NCI-H2029 (cell line): ENCODE data around the gene ETS2.

Experiments used
- DNase-seq: peaks from one replicate; lab custom pipeline; 2025; lab: John Stamatoyannopoulos, UW

The ETS2 gene

DNA sequence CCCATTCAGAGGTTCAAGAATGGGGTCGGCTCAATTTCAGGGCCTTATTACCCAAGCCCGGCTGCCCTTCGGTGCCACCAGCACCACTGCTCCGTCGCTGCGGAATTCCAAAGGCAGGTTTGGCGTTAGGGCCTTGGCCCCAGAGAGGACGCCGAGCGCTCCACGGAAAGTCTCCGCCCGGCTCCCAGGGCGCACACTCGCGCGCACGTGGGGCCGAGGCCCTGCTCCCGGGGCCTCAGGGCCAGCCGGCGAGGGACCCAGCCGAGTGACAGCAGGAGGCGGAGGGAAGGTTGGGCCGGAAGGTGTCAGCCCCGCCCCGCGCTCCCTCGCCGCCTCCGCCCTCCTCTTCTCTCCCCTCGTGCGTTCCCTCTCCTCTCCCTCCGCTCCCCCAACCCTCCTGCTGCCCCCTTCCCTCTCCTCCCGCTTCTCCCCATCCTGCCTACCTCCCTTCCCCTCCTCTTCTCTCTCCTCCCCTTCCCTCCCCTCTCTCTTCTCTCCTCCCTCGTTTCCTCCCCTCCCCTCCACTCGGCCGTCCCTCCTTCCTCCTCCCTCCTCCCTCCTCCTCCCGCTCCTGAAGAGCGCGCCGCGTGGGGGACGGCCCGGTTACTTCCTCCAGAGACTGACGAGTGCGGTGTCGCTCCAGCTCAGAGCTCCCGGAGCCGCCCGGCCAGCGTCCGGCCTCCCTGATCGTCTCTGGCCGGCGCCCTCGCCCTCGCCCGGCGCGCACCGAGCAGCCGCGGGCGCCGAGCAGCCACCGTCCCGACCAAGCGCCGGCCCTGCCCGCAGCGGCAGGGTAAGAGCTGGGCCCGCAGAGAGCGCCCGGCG is at the start of gene ETS2:
Gene ETS2, plus strand, starts transcription at position 602 of the 825 bp plus-strand sequence. CDS start 4,106 bp downstream, outside the sequence.
- peak; percentile 98 for DNase-seq

GRCh38 chr21:38756746-38757145 is 49.0 kb upstream of the ETS2 start:
- no peak for DNase-seq

GRCh38 chr21:38758501-38759214 is 47.1 kb upstream of the ETS2 start:
- no peak for DNase-seq

DNA sequence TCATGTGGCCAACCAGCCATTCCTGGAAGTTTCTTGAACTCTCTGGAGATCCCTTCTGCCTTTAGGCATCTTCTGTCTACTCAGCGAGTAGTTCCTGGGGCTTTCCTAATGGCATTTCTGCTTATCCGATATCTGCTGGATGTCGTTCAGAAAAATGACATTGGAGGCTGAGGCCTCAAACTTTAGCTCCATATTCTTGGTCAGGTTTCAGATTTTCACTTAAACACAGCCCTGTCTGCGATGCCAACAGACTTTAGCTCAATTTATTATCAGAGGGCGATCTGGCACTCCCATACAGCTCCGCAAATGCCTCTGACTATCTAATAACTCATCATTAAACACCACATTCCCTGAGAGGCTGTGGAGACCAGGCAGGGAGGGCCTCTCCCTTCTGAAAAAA is 46.3 kb upstream of the ETS2 start:
- no peak for DNase-seq

- DNase-seq: peak; percentile 40
These were observed 45.5 kb upstream of the ETS2 start for GRCh38 chr21:38760017-38760761.

DNA sequence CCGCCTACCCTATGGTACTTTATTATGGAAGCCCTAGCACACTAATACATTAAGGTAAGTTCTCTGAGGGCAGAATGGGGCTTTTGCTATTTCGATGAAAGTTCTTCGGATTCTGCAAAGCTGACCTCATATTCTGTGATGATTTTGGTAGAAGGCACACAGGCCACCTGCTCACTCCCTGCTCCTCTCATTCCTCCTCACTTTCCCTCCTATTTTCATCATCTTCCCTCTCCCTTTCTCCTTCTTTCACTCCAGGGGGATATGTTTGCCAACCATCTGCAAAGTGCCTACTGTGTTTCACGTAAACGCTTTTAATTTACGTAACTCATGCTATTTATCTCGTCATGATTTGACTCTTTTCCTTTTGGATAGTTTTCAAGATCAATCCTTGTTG is 45.0 kb upstream of the ETS2 start:
- DNase-seq: no peak

DNA sequence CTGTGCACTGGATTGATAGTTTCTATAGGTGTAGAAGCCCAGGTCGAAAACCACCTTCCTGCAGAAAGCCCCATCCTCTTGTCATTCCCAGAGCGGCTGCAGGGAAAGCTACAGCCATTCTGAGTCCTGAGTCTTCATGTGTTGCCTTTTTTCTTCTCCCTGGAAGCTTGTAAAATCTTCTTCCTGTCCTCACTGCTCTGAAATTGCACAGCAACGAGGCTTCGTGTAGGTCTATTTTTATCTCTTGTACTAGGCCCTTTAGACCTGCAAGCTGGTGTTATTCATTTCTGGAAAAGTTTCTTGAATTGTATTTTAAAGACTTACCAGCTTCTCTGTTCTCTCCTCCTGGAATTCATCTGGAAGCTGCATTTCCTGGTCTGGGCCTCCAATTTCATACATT is 44.2 kb upstream of the ETS2 start:
- DNase-seq: no peak

GRCh38 chr21:38765056-38765455 is 40.7 kb upstream of the ETS2 start:
- no peak for DNase-seq

- DNase-seq: peak; percentile 88
These were observed 38.6 kb upstream of the ETS2 start for GRCh38 chr21:38766987-38767722.

DNA sequence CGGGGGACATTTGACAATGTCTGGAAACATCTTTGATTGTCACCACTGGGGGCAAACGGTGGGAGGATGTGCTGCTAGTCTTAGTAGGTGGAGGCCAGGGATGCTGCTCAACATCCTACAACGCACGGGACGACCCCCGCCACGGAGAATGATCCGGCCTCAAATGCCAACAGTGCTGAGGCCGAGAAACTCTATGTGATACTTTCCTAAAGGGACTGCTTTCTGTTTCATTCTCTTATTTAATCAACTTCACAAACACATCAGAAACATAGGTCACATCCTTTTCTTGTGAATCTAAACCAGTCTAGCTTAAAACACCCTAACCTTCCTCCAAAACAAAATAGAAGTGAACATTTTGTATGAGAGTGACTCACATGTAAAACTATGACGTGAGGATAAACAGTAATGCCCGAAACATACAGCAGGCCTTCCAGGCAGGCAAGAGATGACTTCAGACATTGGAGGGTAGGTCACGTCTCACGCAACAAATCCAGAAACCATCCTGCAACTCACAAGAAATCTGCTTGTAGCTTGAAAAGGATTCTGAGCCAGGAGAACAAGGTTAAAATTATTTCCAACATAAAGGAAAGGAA is 37.2 kb upstream of the ETS2 start:
- no peak for DNase-seq

DNA sequence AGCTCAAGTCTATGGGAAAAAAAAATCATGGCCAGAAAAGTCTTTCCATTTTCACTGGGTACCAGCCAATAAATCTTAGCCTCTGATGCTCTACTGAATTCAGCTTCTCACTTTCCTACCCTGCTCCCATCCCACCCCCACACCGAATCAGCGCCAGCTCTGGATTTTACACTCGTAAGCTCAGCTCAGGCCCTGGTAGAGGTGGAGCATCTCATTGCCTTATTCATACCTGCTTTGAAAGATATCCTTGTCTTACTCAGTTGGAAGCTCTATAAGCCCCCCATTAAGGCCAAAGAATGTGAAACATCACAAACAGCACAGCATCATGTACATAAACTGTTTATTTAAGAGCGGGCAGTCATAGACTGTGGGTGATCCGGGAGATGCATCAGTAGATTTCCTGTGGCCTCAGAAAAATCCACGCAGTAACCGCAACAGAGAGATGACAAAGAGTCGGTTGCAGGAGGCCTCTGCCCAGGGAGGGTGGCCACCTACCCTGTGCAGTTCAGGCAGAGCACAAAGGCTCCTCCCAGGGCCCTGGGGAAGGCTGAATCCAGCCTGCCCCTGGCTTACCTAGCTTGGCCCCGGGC is 36.4 kb upstream of the ETS2 start:
- peak; percentile 13 for DNase-seq

GRCh38 chr21:38770660-38771059 is 35.1 kb upstream of the ETS2 start:
- DNase-seq: peak; percentile 89

GRCh38 chr21:38771536-38771935 is 34.2 kb upstream of the ETS2 start:
- DNase-seq: no peak

DNA sequence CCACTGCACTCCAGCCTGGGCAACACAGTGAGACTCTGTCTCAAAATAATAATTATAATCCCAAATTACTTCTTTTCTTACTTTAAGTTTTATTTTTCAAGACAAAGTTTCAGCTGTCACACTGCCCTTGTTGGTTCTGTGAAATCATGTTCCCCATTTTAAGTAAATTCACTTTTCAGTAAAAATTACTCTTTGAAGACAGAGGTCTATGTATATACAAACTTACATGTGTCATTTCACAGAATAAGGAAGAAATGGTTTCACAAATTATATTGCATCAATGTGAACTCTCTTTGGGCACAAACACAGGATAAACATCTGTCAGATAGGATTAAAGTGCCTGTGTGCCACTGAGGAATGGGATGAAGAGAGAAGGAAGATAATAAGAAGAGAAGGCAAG is 33.1 kb upstream of the ETS2 start:
- DNase-seq: no peak

DNA sequence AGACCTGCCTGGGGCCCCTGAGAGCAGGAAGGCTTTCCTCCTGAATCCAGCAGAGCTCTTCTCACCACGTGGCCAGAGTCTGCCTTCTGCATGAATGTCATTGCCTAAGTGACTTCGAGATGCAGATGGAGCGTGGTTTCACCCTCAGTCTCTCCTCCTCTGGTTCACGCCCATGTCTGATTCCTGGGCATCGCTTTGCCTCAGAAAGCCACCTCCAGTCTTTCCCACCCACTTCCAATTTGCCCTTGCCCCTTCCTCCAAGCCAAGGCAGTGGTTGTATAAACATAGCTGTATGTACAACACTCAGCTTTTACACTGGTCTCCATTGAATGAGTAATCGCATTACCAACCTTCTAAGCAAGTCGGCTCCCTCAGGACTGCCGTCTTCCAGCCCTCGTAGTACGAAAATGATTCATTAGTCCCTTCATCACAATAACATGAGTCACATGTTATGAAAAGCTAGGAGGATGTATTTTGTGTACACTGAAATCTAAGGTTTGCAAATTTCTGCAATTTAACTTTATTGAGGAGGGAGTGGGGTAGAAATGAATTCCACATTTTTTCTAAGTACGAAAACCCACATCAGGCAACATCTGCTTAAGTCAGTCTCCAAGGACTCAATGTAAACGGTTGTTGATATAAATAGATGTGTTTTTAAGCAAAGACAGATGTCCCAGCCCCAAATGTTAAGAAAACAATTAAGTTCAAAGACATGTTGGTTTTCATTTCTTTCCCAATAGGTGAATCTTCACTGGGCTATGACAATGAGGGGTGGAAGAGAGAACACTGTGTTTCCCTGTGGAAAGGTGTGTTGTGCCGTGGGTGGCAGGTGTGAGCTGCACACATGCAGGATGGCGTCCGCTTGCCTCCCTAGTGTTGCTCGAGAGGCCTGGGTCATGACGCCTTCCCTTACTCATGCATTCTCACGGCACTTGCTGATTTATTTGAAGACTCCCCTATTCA is 32.3 kb upstream of the ETS2 start:
- no peak for DNase-seq

DNA sequence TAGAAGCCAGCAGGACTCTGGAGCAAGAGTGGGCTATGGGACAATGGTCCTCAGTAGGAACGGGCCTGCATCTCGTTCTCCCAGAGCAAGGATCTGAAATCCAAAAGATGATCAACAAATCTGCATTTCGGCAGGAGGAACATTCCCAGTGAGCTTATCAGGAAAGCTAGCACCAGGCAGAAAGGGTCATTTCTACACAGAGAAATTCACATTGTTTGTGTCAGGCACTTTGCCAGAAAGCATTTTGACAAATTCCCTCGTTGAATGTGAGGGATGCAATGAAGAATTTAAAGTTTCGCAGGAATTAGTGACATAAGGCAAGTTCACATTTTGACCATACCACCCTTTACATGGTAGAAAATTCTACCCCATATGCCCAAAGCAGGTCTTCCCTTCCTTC is 31.6 kb upstream of the ETS2 start:
- no peak for DNase-seq

- DNase-seq: no peak
These were observed 31.0 kb upstream of the ETS2 start for GRCh38 chr21:38774586-38775285.

DNA sequence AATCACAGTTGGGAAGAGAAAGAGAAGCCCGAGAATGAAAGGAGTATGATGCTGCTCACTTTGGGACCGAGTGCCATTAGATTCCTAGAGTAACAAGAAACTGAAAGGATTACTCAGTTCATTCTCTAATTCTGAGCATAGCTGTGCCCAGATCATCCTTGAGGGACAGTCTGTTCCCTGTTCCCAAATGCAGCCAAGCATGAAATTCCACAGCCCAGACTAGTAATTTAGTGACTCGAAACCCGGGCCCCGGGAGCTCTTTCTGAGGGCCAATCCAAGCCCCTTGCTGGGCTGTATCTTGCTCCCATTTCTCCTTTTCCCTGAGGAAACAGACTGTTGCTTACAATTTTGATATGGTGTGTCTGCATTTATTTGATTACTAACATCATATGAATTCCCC is 30.0 kb upstream of the ETS2 start:
- no peak for DNase-seq

GRCh38 chr21:38777015-38777414 is 28.7 kb upstream of the ETS2 start:
- no peak for DNase-seq
